Esophagus muscularis mucosa (tissue), 3 donors: Measurements from ENCODE around the gene CTIF.

ENCODE experiments used
- POLR2A ChIP-seq: fragments of 450-650 bp; IDR thresholded peaks from one replicate; pipeline ENCODE4 v1.6.1; 2017; ENCODE audit warnings: antibody characterized with exemption, moderate library complexity, mild to moderate bottlenecking, low read depth
- POLR2AphosphoS5 ChIP-seq, 2 donors: sonication (generic); formaldehyde crosslinking; IDR thresholded peaks; one replicate each; pipeline ENCODE4 v1.6.1; 2017; ENCODE audit warnings: antibody characterized with exemption in 2 of 2
- TF ChIP-seq, protein P1 (sequence below), 3 experiments: fragments of 200-600 bp in 2 of 3; fragments of 450-650 bp in 1 of 3; sonication (generic) in 2 of 3; IDR thresholded peaks; one replicate each; pipeline ENCODE4 v1.5.1; 2017 to 2019; ENCODE audit warnings: antibody characterized with exemption in 3 of 3, mild to moderate bottlenecking in 2 of 3, moderate library complexity in 1 of 3

DNA sequence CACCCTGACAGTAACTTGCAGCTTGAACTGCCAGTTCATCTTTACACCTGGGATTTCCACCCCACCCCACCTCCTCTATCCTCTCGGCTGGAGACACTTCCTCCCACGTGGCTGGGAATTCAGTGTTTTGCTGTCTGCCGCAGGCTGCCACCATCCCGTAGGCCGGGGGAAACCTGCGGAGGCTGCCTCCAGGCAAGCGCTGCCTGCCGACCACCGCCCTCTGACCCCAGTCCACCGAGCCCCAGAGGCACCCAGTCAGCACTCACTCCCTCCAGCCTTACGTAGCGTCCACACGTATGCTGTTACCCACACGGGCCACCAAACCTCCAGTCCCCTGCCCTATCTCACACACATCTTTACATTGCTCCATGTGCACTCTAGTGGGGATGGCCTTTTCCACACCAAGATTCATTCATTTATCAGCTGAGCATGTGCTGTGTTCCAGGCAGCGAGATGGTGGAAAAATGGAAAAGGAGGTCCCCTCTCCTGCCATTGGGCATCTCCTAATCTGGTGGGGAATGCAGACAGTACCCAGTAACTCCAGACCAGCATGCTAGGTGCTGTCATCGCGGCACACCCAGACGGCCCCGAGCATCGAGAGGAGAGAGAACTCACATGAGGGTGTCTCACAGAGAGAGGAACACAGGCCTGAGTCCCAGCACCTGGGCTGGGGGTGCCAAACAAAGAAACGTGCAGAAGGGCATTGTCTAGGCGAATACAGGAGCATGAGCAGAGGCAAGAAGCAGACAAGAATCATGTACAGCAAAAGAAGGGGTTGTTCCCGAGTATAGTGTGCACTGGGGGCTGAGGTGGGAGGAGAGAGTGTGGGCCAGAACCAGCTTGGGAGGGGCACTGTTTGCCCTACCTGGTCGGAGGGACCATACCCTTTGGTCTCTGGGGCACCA, 245.0 kb downstream of the CTIF start:
- TF ChIP-seq, protein P1, sequence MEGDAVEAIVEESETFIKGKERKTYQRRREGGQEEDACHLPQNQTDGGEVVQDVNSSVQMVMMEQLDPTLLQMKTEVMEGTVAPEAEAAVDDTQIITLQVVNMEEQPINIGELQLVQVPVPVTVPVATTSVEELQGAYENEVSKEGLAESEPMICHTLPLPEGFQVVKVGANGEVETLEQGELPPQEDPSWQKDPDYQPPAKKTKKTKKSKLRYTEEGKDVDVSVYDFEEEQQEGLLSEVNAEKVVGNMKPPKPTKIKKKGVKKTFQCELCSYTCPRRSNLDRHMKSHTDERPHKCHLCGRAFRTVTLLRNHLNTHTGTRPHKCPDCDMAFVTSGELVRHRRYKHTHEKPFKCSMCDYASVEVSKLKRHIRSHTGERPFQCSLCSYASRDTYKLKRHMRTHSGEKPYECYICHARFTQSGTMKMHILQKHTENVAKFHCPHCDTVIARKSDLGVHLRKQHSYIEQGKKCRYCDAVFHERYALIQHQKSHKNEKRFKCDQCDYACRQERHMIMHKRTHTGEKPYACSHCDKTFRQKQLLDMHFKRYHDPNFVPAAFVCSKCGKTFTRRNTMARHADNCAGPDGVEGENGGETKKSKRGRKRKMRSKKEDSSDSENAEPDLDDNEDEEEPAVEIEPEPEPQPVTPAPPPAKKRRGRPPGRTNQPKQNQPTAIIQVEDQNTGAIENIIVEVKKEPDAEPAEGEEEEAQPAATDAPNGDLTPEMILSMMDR (IDR thresholded peaks at IDR 0.05), result no peak
- TF ChIP-seq POLR2A (no peak), POLR2AphosphoS5 (IDR thresholded peaks at IDR 0.05) (no peak)
